NOMO-1 (cell line): Measurements from ENCODE around the gene MACROH2A2.
"Not testable (repeated sequence)": the region's sequence is repeated elsewhere in the genome, so short reads cannot be mapped to it uniquely, and the experiment has no call there.

Experiments
- DNase-seq, 2 experiments: peaks; one replicate each; lab custom pipeline; 2025; ENCODE audit not compliant: unreplicated experiment in 2 of 2; lab: John Stamatoyannopoulos, UW

The MACROH2A2 gene

DNA sequence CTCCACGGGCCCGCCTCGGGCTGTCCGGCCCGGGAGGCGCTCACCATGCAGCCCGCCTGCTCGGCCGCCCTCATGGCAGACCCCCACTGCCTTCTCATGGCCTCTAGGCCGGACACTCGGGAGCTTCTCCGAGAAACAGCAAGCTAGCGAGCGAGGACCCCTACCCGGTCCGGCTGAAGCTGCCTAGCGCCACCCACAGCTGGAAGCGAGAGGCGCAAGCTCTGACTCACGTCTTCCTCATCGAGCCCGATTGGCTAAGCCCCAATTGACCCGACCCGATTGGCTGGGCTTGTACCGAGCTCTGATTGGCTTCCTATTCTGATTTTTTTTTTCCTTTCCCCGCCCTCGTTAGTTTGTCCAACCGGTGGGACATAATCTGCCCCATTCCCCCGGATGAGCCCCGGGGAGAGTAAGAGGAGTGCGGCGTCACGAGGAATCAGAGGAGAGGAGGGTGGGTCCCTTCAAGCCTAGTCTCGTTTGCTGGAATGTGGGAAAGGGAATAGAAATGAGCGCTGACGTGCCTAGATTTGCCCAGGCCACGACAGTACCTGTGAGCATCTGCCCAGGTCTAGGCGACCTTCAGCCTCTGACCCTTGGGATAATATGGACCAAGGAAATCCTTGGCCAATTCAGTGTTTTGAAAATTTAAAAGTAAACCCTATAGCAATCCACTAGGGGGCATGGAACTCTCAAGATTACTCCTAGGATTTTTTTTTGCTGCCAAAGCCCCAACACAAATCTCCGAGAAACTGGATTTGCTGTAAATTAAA lies 94.0 kb downstream of the MACROH2A2 start, which contains the start of gene TYSND1:
TYSND1 (minus strand) TSS at position 212 of the 770 bp plus-strand sequence; CDS start at position 98, 114 bp downstream.
- peak; percentile 96 to 97 for DNase-seq

DNA sequence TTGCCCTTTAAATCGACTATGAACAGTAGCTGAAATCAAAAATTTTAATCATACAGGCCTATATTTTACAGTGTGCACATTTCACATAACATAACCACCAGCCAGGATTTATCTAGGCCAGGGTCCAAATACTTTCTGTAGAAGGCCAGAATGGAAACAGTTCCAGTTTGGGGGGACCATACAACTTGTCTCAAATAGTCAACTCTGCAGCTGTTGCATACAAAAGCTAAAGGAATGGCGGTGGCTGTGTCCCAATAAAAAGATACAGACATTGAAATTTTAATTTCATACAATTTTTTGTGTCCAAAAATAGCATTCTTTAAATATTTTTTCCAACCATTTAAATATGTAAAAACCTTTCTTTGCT lies 94.6 kb downstream of the MACROH2A2 start:
- DNase-seq: no peak

DNA sequence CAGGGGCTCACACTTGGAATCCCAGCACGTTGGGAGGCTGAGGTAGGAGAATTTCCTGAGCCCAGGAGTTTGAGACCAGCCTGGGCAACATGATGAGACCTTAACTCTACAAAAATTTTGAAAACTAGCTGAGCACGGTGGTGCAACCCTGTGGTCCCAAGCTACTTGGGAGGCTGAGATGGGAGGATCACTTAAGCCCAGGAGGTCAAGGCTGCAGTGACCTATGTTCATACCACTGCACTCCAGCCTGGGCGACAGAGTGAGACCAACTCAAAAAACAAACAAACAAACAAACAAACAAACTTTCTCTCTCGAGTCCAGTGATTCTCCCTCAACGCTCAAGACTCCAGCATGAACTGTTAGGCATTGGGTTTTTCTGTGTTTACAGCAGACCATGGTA lies 95.9 kb downstream of the MACROH2A2 start:
- no peak for DNase-seq

DNA sequence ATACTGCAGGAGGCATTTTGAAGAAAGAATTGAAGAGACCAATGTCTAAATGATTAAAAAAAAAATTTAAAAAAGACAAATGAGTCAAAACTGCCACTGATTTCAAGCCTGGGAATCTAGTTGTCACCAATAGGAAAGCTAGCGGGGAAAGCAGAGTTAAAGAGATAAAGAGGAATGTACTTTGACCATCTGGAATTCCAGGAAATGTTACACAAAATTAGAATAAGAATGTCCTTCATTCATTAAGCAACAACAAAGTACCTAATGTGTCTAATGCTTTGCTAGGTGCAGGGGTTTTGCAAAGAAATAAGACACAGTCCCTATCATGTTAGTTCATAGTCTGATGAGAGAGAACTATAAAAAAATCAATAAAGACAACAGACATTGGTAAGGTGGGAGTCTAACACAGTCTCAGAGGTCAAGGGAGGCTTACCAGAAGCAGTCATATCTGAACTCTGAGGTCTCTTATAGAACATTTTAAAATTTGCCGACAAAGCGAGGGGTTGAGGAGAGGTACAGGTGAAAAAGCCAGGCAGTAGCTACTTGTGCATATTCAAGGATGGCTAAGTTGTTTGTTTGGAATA lies 102.7 kb downstream of the MACROH2A2 start:
- no peak for DNase-seq

DNA sequence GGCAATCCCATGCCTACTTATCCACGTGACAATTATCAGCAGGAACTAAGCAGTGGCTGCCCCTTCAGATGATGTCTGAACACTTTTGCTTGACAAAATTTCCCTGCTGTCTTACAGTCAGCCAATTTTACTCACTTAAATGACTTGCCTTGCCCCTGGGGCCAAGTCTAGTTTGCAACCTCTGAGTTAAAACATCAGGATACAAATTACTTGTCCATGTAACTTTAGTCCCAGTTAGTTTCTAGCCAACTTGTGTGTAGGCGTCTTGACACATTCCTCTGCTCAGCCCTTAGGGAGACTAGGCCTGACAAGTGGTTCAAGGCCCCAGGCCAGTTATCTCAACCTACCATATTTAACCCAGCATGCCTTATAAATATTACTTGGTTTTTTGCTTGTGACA lies 105.5 kb downstream of the MACROH2A2 start:
- no peak for DNase-seq

GRCh38 chr10:70159366-70159765 lies 106.7 kb downstream of the MACROH2A2 start:
- not testable (repeated sequence) for DNase-seq

GRCh38 chr10:70160798-70161197 lies 108.2 kb downstream of the MACROH2A2 start:
- DNase-seq: no peak
